DMS79 (cell line): ENCODE measurements around the gene MRM3.
"Not testable (repeated sequence)": the region's sequence is repeated elsewhere in the genome, so short reads cannot be mapped to it uniquely, and the experiment has no call there.

ENCODE experiments used
- DNase-seq: peaks from one replicate; lab custom pipeline; 2025; lab: John Stamatoyannopoulos, UW

The MRM3 gene

DNA sequence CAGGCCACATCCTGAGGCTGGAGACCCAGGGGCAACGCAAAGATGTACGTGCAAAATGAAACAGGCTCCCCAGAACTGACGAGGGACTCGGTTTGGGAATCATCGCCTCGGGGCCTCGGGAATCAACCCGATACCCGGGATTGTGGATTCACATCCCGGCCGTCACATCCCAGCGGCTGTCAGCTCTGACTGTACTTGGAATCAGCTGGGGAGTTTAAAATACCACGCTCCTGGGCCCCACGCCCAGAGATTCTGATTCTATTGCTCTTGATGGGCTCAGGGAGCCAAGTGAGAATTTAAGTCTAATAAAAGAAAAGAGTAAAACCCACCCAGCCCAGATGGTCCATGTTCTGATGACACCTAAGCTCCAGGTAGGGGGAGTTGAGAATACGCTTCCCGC lies 42.2 kb downstream of the MRM3 start:
- DNase-seq, result no peak

DNA sequence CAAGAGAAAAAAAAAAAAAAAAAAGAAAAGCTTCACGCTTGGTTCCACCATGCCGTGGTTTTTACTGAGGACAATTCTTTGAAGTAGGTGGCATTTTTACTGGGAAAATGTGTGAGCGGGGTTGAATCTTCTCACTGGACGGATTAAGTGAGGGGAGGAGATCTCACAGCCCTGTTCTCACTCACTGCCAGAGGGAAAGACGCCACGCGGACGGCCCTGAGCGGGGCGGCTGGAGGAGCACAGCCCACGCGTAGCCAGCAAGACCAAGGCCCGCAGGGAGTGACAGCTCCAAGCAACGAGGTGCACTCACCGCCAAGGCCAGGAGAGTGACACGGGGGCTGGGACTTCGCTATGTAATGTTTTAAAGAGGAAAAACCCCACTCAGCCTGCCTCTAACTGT lies 43.1 kb downstream of the MRM3 start:
- DNase-seq, result no peak

DNA sequence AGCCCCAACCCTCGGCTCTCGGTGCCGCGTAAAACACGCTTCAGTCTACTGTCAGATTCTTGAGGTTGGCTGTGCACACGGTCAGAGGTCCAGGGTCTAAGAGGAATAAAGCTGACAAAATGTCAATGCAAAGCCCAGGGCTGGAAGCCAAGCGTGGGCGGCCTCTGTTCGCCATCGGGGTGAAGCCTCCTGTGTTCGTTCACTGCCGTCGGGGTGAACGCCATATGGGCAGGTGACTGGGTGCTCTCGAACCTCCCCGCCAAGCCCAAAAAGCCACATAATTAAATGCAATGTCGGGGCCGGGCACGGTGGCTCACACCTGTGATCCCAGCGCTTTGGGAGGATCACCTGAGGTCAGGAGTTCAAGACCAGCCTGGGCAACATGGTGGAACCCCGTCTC lies 44.6 kb downstream of the MRM3 start:
- DNase-seq, result no peak

DNA sequence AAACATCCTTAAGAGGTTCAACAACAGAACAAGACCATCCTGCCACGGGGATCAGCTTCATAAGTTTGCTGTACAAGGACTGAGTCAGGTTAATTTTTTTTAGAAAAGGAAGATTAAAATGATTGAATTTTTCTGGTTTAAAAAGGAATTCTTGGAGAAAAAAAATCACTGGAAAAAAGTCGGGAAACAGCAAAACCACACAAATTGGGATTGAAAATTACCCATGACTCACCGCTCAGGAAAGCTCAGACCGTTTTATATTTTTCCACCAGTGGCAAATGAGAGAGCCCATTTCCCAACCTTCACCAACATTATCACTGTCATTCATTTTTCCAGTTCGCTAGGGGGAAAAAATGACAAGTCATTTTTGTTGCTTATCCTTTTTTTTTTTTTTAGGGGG lies 46.6 kb downstream of the MRM3 start:
- DNase-seq, result no peak

DNA sequence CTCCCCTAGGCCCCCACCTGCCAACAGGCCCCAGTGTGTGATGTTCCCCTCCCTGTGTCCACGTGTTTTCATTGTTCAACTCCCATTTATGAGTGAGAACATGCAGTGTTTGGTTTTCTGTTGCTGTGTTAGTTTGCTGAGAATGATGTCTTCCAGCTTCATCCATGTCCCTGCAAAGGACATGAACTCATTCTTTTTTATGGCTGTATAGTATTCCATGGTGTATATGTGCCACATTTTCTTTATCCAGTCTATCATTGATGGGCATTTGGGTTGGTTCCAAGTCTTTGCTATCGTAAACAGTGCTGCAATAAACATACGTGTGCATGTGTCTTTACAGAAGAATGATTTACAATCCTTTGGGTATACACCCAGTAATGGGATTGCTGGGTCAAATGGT lies 47.5 kb downstream of the MRM3 start:
- not testable (repeated sequence) for DNase-seq

DNA sequence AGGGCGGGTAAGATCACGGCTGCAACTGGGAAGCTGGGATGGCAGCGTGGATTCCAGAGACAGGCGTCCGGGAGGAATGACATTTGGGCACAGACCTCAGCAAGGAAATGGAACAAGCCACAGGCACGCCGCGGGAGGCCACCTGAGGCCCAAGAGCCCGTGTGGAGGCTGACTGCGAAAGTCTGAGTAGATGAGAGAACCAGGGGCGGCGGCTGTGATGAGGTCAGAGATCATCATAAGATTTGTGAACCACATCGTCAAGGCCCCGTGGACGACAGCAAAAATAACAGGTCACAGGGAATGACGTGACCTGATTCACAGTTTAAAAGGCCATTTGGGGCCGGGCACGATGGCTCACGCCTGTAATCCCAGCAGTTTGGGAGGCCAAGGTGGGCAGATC lies 48.2 kb downstream of the MRM3 start:
- no peak for DNase-seq

DNA sequence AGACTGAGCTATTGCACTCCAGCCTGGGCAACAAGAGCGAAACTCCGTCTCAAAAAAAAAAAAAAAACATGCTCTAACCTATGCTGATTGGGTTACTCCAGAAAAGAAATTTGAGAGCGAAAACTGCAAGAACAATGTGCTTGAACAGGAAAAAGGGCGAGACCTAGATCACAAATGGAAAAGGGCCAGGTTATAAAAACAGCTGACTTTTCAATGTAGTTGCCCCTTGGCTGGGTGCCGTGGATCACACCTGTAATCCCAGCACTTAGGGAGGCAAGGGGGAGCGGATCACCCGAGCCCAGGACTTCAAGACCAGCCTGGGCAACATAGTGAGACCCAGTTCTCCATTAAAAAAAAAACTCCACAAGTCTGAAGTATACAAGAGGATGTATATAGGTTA lies 48.8 kb downstream of the MRM3 start:
- DNase-seq, result no peak

DNA sequence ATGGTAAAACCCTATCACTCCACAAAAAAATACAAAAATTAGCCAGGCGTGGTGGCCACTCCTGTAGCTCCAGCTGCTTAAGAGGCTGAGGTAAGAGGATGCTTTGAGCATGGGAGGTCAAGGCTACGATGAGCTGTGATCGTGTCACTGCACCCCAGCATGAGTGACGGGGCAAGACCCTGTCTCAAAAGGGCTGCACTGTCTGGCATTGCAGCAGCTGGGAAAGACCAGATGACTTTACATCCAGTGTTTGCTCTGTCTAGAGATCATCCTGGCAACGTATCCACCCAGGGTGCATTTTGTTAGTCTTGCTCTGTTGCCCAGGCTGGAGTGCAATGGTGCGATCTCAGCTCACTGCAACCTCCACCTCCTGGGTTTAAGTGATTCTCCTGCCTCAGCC lies 52.0 kb downstream of the MRM3 start:
- no peak for DNase-seq

DNA sequence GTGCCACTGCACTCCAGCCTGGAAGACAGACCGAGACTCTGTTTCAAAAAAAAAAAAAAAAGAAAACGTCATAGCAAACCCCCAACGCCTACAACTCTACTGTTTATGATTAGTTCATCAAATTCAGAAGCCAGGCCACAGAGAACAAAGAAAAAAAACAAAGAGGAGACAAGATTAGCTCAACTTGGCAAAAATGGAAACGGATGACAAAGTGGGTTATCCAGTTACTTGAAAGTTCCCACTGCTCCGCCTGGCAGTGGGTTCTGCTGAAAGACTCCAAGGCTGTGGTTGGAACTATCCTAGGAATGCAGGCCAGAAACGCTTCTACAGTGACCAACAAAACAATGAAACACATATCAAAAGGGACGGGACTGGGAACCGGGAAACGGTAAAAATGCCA lies 53.1 kb downstream of the MRM3 start:
- no peak for DNase-seq

DNA sequence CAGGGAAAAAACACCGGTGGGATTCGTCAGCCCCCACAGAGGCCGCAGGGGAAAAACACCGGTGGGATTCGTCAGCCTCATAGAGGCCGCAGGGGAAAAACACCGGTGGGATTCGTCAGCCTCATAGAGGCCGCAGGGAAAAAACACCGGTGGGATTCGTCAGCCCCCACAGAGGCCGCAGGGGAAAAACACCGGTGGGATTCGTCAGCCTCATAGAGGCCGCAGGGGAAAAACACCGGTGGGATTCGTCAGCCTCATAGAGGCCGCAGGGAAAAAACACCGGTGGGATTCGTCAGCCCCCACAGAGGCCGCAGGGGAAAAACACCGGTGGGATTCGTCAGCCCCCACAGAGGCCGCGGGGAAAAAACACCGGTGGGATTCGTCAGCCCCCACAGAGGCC lies 53.6 kb downstream of the MRM3 start:
- DNase-seq, result not testable (repeated sequence)

DNA sequence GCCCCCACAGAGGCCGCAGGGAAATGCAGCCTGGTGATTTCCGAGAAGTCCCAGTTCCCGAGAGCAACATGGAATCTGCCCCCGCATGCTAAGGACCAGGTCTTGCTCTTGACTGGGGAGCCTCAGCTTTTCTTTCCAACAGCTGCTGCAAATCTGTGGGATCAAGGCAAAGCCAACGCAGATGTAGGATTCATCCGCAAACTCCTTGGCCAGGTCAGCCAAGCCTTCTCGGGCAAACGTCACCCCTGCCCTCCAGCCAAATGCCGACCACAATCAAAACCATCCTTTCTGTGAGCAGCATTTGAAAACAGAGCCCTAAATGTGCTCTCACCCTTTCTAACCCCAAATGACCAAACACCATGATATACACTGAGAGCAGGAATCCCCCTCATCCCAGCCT lies 54.0 kb downstream of the MRM3 start:
- no peak for DNase-seq

DNA sequence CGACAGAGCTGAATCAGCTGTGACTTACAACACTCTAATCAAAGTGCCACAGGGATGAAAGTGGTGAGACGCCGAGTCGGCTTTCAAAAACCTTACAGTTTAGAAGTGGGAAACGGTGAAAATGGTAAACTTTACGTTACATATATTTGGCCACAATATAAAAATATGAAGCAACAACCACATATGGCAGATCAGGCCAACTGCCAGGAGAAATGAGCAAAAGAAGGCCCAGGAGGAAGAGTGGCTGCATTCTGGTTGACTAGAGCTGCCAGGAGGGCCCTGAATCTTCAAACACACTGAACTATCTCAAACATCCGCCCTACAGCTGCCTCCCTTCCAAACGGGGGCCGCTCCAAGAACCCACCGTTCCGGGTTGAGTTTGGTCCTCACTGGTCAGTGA lies 56.3 kb downstream of the MRM3 start:
- no peak for DNase-seq

DNA sequence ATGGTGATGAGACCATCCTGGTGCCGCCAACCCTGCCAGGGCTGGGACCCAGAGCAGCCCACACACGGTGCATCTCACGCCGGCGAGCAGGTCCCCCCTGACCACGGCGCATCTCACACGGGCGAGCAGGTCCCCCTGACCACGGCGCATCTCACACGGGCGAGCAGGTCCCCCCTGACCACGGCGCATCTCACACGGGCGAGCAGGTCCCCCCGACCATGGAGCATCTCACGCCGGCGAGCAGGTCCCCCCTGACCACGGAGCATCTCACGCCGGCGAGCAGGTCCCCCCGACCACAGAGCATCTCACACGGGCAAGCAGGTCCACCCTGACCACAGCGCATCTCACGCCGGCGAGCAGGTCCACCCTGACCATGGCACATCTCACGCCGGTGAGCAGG lies 59.2 kb downstream of the MRM3 start:
- DNase-seq, result no peak
